OCI-LY7 (cell line): ENCODE results near the gene ALG14. TPM values are rescaled to one million over a fixed set of nuclear protein-coding genes. Genes with fewer than 3 reads are reported as not detected.
"Not testable (repeated sequence)": the region's sequence is repeated elsewhere in the genome, so short reads cannot be mapped to it uniquely, and the experiment has no call there.

ENCODE experiments used
- BruUV-seq: library from RNA; stranded (reverse); fragments of 400-500 nt; replicated peaks from 2 replicates; lab custom pipeline; 2021; lab: Mats Ljungman, UMichigan
- CTCF ChIA-PET: fragments of 300-600 bp; sonication (Branson Sonifier 250); formaldehyde crosslinking; loops from one replicate; lab custom pipeline; 2022; ENCODE audit warnings: antibody characterized with exemption; ENCODE audit not compliant: unreplicated experiment; lab: Charles Lee
- POLR2A ChIA-PET: fragments of 300-600 bp; sonication (Branson Sonifier 250); formaldehyde crosslinking; loops from one replicate; lab custom pipeline; 2022; ENCODE audit warnings: antibody characterized with exemption; lab: Charles Lee
- DNase-seq: peaks from one replicate; pipeline ENCODE4 v3.0.0-alpha.2; 2015; ENCODE audit warnings: low spot score
- H2AFZ ChIP-seq: fragments of 200-600 bp; sonication (generic), shearing (Covaris generic); 2 replicates; pipeline ENCODE4 v1.6.1; 2014; ENCODE audit warnings: mild to moderate bottlenecking, antibody characterized with exemption, low read length, moderate library complexity
- H3K27ac ChIP-seq: fragments of 200-600 bp; sonication (generic); 2 replicates; pipeline ENCODE4 v1.5.1; 2014; ENCODE audit warnings: mixed run types, low read depth, mild to moderate bottlenecking, moderate library complexity, low read length, inconsistent platforms; ENCODE audit not compliant: poor library complexity, severe bottlenecking
- H3K36me3 ChIP-seq: fragments of 200-600 bp; sonication (generic); 2 replicates; pipeline ENCODE4 v1.6.1; 2014; ENCODE audit warnings: mild to moderate bottlenecking, antibody characterized with exemption, low read length, moderate library complexity, mixed read lengths; ENCODE audit not compliant: insufficient read depth
- H3K4me1 ChIP-seq: fragments of 200-600 bp; sonication (generic); 2 replicates; pipeline ENCODE4 v1.5.1; 2014; ENCODE audit warnings: mild to moderate bottlenecking, low read length; ENCODE audit not compliant: insufficient read depth, poor library complexity, severe bottlenecking
- H3K4me2 ChIP-seq: fragments of 200-600 bp; sonication (generic); 2 replicates; pipeline ENCODE4 v1.6.1; 2014; ENCODE audit warnings: mild to moderate bottlenecking, low read length
- H3K4me3 ChIP-seq: fragments of 200-600 bp; sonication (generic); 2 replicates; pipeline ENCODE4 v1.5.1; 2014; ENCODE audit warnings: mild to moderate bottlenecking, low read depth, low read length; ENCODE audit not compliant: poor library complexity, severe bottlenecking
- H3K79me2 ChIP-seq: fragments of 200-600 bp; sonication (generic); 2 replicates; pipeline ENCODE4 v1.6.1; 2016; ENCODE audit warnings: low read depth, mild to moderate bottlenecking, low read length, moderate library complexity, mixed read lengths; ENCODE audit not compliant: insufficient read depth
- H3K9me2 ChIP-seq: fragments of 200-600 bp; sonication (generic); 2 replicates; pipeline ENCODE4 v1.6.1; 2016; ENCODE audit warnings: mild to moderate bottlenecking, low read length, mixed read lengths; ENCODE audit not compliant: insufficient read depth
- H3K9me3 ChIP-seq: fragments of 200-600 bp; sonication (generic); 2 replicates; pipeline ENCODE4 v1.6.1; 2014; ENCODE audit warnings: mild to moderate bottlenecking, mixed run types, low read length, mixed read lengths
- H4K20me1 ChIP-seq: fragments of 200-600 bp; sonication (generic); 2 replicates; pipeline ENCODE4 v1.6.1; 2014; ENCODE audit warnings: mild to moderate bottlenecking, antibody characterized with exemption, low read length, moderate library complexity, mixed read lengths; ENCODE audit not compliant: insufficient read depth
- CTCF ChIP-seq: fragments of 200-600 bp; sonication (generic); conservative IDR thresholded peaks from 2 replicates; pipeline ENCODE4 v1.5.1; 2014; ENCODE audit warnings: mild to moderate bottlenecking, antibody characterized with exemption, low read length, moderate library complexity, mixed read lengths
- EZH2phosphoT487 ChIP-seq: fragments of 200-600 bp; sonication (generic); IDR thresholded peaks from 2 replicates; pipeline ENCODE4 v1.6.1; 2018; ENCODE audit warnings: low read depth, borderline replicate concordance, mild to moderate bottlenecking, mixed run types, antibody characterized with exemption, low read length, moderate library complexity, mixed read lengths
- intact Hi-C: fragments of 100-400 bp; cut with micrococcal nuclease; formaldehyde crosslinking; loops from one replicate; pipeline ENCODE4 v1.10.0; 2022; ENCODE audit not compliant: unreplicated experiment
- total RNA-seq, 2 experiments: library from RNA; depleted of rRNA in 1 of 2; stranded (reverse); fragments of >200 nt in 1 of 2; shearing (Covaris generic) in 1 of 2; gene quantifications; 2 replicates each; pipeline ENCODE4 v1.2.3, GENCODE V29; 2014 to 2022

The ALG14 gene
- total RNA-seq, 2 experiments from 2014 or later = 1.6 to 8.3 TPM

GRCh38 chr1:95057351-95057750, 15.4 kb downstream of the ALG14 start:
- H3K79me2 ChIP-seq = no peaks in the 10 kb centered on the region
- CTCF ChIA-PET = no interaction called here
- no peak for TF ChIP-seq EZH2phosphoT487
- TF ChIP-seq CTCF = no peak
- intact Hi-C loops = no loop called here
- DNase-seq = no peak
- no peak overlapping the region for H3K4me3 ChIP-seq
- no peaks in the 10 kb centered on the region for H4K20me1 ChIP-seq
- POLR2A ChIA-PET = no interaction called here
- H3K36me3 ChIP-seq = 0 out of 2 replicates have a peak, but pooled peaks cover 2% of the 10 kb centered on the region
- H3K9me2 ChIP-seq = no peaks in the 10 kb centered on the region
- no peaks in the 10 kb centered on the region for H3K4me1 ChIP-seq
- no TSS peak for BruUV-seq
- H3K9me3 ChIP-seq = no peaks in the 10 kb centered on the region
- no peak overlapping the region for H2AFZ ChIP-seq
- H3K4me2 ChIP-seq = no peak overlapping the region
- H3K27ac ChIP-seq = no peak overlapping the region

GRCh38 chr1:95049935-95050334, 22.8 kb downstream of the ALG14 start:
- CTCF ChIA-PET = no interaction called here
- POLR2A ChIA-PET = interaction anchor here (0.6 to 0.7 kb wide), 2 partner anchors 105 to 239 kb away, joined by 3 to 4 read pairs; no protein-coding TSS in a partner anchor
- TF ChIP-seq CTCF (no peak), EZH2phosphoT487 (no peak)
- Histone ChIP-seq H3K4me2 (no peak overlapping the region), H2AFZ (no peak overlapping the region), H3K79me2 (no peaks in the 10 kb centered on the region), H3K9me2 (no peaks in the 10 kb centered on the region), H3K36me3 (no peaks in the 10 kb centered on the region), H3K4me3 (no peak overlapping the region), H3K4me1 (no peaks in the 10 kb centered on the region), H4K20me1 (no peaks in the 10 kb centered on the region), H3K9me3 (no peaks in the 10 kb centered on the region), H3K27ac (no peak overlapping the region)
- intact Hi-C loops = no loop called here
- no peak for DNase-seq
- no TSS peak for BruUV-seq

GRCh38 chr1:95048317-95048716, 24.4 kb downstream of the ALG14 start:
- no peak for DNase-seq
- no peak overlapping the region for H3K4me2 ChIP-seq
- H3K27ac ChIP-seq = no peak overlapping the region
- H3K4me1 ChIP-seq = no peaks in the 10 kb centered on the region
- H3K9me3 ChIP-seq = no peaks in the 10 kb centered on the region
- intact Hi-C loops = no loop called here
- ChIA-PET CTCF (no interaction called here), POLR2A (interaction anchor here (0.6 to 1.2 kb wide), 3 partner anchors 11 to 239 kb away, joined by 3 read pairs; no protein-coding TSS in a partner anchor)
- H3K4me3 ChIP-seq = no peak overlapping the region
- no peaks in the 10 kb centered on the region for H3K9me2 ChIP-seq
- no peak for TF ChIP-seq CTCF
- no peak for TF ChIP-seq EZH2phosphoT487
- H3K79me2 ChIP-seq = no peaks in the 10 kb centered on the region
- H3K36me3 ChIP-seq = no peaks in the 10 kb centered on the region
- no peaks in the 10 kb centered on the region for H4K20me1 ChIP-seq
- no peak overlapping the region for H2AFZ ChIP-seq
- BruUV-seq = no TSS peak

DNA sequence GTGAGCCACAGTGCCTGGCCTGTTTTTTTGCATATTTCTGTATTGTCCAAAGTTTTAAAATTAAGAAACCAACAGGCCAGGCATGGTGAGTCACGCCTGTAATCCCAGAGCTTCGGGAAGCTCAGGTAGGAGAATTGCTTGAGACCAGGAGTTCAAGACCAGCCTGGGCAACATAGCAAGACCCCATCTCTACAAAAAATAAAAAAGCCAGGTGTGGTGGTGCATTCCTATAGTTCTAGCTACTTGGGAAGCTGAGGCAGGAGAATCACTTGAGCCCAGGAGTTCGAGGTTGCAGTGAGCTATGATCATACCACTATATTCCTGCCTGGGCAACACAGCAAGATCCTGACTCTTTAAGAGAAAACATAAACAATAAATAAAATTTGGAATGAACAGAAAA, 25.1 kb downstream of the ALG14 start:
- H3K4me3 ChIP-seq, H3K36me3 ChIP-seq, H3K4me2 ChIP-seq, H3K27ac ChIP-seq, H3K4me1 ChIP-seq, BruUV-seq, H4K20me1 ChIP-seq, H2AFZ ChIP-seq, CTCF ChIA-PET, POLR2A ChIA-PET, intact Hi-C loops, H3K9me2 ChIP-seq, DNase-seq, H3K79me2 ChIP-seq, H3K9me3 ChIP-seq: not testable (repeated sequence)
